ENCODE results near the gene WNT7A.

The WNT7A gene

GRCh38 chr3:13780432-13781176, 99.3 kb downstream of the WNT7A start:
- DNase-seq (ENCODE audit: insufficient read length, low spot score), result no peak
- TF ChIP-seq POLR2AphosphoS5 (IDR thresholded peaks at IDR 0.05; ENCODE audit: low read depth, low read length) (no peak), POLR2A (IDR thresholded peaks at IDR 0.05; ENCODE audit: low read depth, low read length) (no peak), TAF1 (IDR thresholded peaks at IDR 0.05; ENCODE audit: low read depth, low read length) (no peak), SPI1 (IDR thresholded peaks at IDR 0.05; ENCODE audit: low read depth, low read length) (no peak), PAX5 (IDR thresholded peaks at IDR 0.05; ENCODE audit: insufficient read depth, low read length, severe bottlenecking) (no peak), POU2F2 (IDR thresholded peaks at IDR 0.05; ENCODE audit: low read depth, low read length) (no peak)
- FAIRE-seq, result no peak

GRCh38 chr3:13776253-13777050, 103.4 kb downstream of the WNT7A start:
- DNase-seq (ENCODE audit: insufficient read length, low spot score) (no peak), FAIRE-seq (no peak)
- TF ChIP-seq POLR2AphosphoS5 (IDR thresholded peaks at IDR 0.05; ENCODE audit: low read depth, low read length), result no peak
- TF ChIP-seq TAF1 (IDR thresholded peaks at IDR 0.05; ENCODE audit: low read depth, low read length), result no peak
- no peak for TF ChIP-seq PAX5 (IDR thresholded peaks at IDR 0.05; ENCODE audit: insufficient read depth, low read length, severe bottlenecking)
- TF ChIP-seq SPI1 (IDR thresholded peaks at IDR 0.05; ENCODE audit: low read depth, low read length), result no peak
- no peak for TF ChIP-seq POU2F2 (IDR thresholded peaks at IDR 0.05; ENCODE audit: low read depth, low read length)
- no peak for TF ChIP-seq POLR2A (IDR thresholded peaks at IDR 0.05; ENCODE audit: low read depth, low read length)

GRCh38 chr3:13772885-13773745, 106.8 kb downstream of the WNT7A start:
- DNase-seq (ENCODE audit: insufficient read length, low spot score) (no peak), FAIRE-seq (no peak)
- TF ChIP-seq POU2F2 (IDR thresholded peaks at IDR 0.05; ENCODE audit: low read depth, low read length) (no peak), SPI1 (IDR thresholded peaks at IDR 0.05; ENCODE audit: low read depth, low read length) (no peak)

- DNase-seq (ENCODE audit: insufficient read length, low spot score) (no peak), FAIRE-seq (no peak)
- TF ChIP-seq PAX5 (IDR thresholded peaks at IDR 0.05; ENCODE audit: insufficient read depth, low read length, severe bottlenecking), result no peak
- TF ChIP-seq POU2F2 (IDR thresholded peaks at IDR 0.05; ENCODE audit: low read depth, low read length), result no peak
These were observed 107.5 kb downstream of the WNT7A start for GRCh38 chr3:13772321-13772745.

GRCh38 chr3:13771496-13771895, 108.4 kb downstream of the WNT7A start:
- DNase-seq (ENCODE audit: insufficient read length, low spot score) (no peak), FAIRE-seq (no peak)
- TF ChIP-seq SPI1 (IDR thresholded peaks at IDR 0.05; ENCODE audit: low read depth, low read length) (no peak), TAF1 (IDR thresholded peaks at IDR 0.05; ENCODE audit: low read depth, low read length) (no peak), POU2F2 (IDR thresholded peaks at IDR 0.05; ENCODE audit: low read depth, low read length) (no peak), POLR2AphosphoS5 (IDR thresholded peaks at IDR 0.05; ENCODE audit: low read depth, low read length) (no peak)

GRCh38 chr3:13770170-13771169, 109.4 kb downstream of the WNT7A start:
- FAIRE-seq, result no peak

GRCh38 chr3:13769422-13769821, 110.4 kb downstream of the WNT7A start:
- no peak for DNase-seq (ENCODE audit: insufficient read length, low spot score)
- FAIRE-seq, result no peak
- TF ChIP-seq POLR2AphosphoS5 (IDR thresholded peaks at IDR 0.05; ENCODE audit: low read depth, low read length) (no peak), PAX5 (IDR thresholded peaks at IDR 0.05; ENCODE audit: insufficient read depth, low read length, severe bottlenecking) (no peak), POU2F2 (IDR thresholded peaks at IDR 0.05; ENCODE audit: low read depth, low read length) (no peak), TAF1 (IDR thresholded peaks at IDR 0.05; ENCODE audit: low read depth, low read length) (no peak), SPI1 (IDR thresholded peaks at IDR 0.05; ENCODE audit: low read depth, low read length) (no peak), POLR2A (IDR thresholded peaks at IDR 0.05; ENCODE audit: low read depth, low read length) (no peak)

More at GRCh38 chr3:13770170-13771169, 109.4 kb downstream of the WNT7A start:
- no peak for DNase-seq (ENCODE audit: insufficient read length, low spot score)
- TF ChIP-seq SPI1 (IDR thresholded peaks at IDR 0.05; ENCODE audit: low read depth, low read length) (no peak), PAX5 (IDR thresholded peaks at IDR 0.05; ENCODE audit: insufficient read depth, low read length, severe bottlenecking) (no peak), TAF1 (IDR thresholded peaks at IDR 0.05; ENCODE audit: low read depth, low read length) (no peak), POLR2AphosphoS5 (IDR thresholded peaks at IDR 0.05; ENCODE audit: low read depth, low read length) (no peak), POLR2A (IDR thresholded peaks at IDR 0.05; ENCODE audit: low read depth, low read length) (no peak), POU2F2 (IDR thresholded peaks at IDR 0.05; ENCODE audit: low read depth, low read length) (no peak)

- FAIRE-seq, result no peak
- DNase-seq (ENCODE audit: insufficient read length, low spot score), result no peak
- TF ChIP-seq SPI1 (IDR thresholded peaks at IDR 0.05; ENCODE audit: low read depth, low read length) (no peak), PAX5 (IDR thresholded peaks at IDR 0.05; ENCODE audit: insufficient read depth, low read length, severe bottlenecking) (no peak), TAF1 (IDR thresholded peaks at IDR 0.05; ENCODE audit: low read depth, low read length) (no peak), POU2F2 (IDR thresholded peaks at IDR 0.05; ENCODE audit: low read depth, low read length) (no peak), POLR2A (IDR thresholded peaks at IDR 0.05; ENCODE audit: low read depth, low read length) (no peak), POLR2AphosphoS5 (IDR thresholded peaks at IDR 0.05; ENCODE audit: low read depth, low read length) (no peak)
These were observed 111.4 kb downstream of the WNT7A start for GRCh38 chr3:13768453-13768852.
